Mammary epithelial cell (primary cell): ENCODE measurements around the gene ACHE.

ENCODE experiments used
- CTCF ChIP-seq, 2 donors: IDR thresholded peaks in 1 of 2; conservative IDR thresholded peaks in 1 of 2; 2 replicates each; pipeline ENCODE4 v1.5.1; 2011 to 2012; ENCODE audit warnings: inconsistent platforms in 2 of 2, low read length in 2 of 2, mild to moderate bottlenecking in 2 of 2, control low read depth in 1 of 2, low read depth in 1 of 2; ENCODE audit not compliant: insufficient read depth in 1 of 2; ENCODE audit errors: extremely low read depth in 1 of 2
- EZH2 ChIP-seq: IDR thresholded peaks from 2 replicates; pipeline ENCODE4 v1.6.1; 2012; ENCODE audit warnings: low read length, inconsistent platforms, borderline replicate concordance

- no peak for TF ChIP-seq CTCF (conservative IDR thresholded peaks at IDR 0.05 in 1 of 2, IDR thresholded peaks at IDR 0.05 in 1 of 2; ENCODE audit: extremely low read depth in 1 of 2, insufficient read depth in 1 of 2, low read depth in 1 of 2, low read length in 2 of 2)
- no peak for TF ChIP-seq EZH2
Observed at GRCh38 chr7:100881136-100881535, 14.6 kb downstream of the ACHE start.
